Activated CD4-positive, CD25-positive, alpha-beta regulatory T cell (primary cell): Measurements from ENCODE around the gene MYL9.
"Not testable (repeated sequence)": the region's sequence is repeated elsewhere in the genome, so short reads cannot be mapped to it uniquely, and the experiment has no call there.

Experiments
- DNase-seq, 4 experiments: peaks; one replicate each; lab custom pipeline; 2025; lab: John Stamatoyannopoulos, UW

The MYL9 gene

DNA sequence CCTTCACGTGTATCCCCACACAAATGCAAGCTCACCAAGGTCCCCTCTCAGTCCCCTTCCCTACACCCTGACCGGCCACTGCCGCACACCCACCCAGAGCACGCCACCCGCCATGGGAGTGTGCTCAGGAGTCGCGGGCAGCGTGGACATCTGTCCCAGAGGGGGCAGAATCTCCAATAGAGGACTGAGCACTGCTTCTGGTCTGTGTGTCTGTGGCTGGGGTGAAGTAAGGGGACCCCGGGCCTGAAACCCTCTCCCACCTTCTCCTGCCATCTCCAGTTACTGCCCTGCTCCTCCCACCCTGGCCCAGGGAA is 8.3 kb downstream of the MYL9 start:
- DNase-seq: no peak

DNA sequence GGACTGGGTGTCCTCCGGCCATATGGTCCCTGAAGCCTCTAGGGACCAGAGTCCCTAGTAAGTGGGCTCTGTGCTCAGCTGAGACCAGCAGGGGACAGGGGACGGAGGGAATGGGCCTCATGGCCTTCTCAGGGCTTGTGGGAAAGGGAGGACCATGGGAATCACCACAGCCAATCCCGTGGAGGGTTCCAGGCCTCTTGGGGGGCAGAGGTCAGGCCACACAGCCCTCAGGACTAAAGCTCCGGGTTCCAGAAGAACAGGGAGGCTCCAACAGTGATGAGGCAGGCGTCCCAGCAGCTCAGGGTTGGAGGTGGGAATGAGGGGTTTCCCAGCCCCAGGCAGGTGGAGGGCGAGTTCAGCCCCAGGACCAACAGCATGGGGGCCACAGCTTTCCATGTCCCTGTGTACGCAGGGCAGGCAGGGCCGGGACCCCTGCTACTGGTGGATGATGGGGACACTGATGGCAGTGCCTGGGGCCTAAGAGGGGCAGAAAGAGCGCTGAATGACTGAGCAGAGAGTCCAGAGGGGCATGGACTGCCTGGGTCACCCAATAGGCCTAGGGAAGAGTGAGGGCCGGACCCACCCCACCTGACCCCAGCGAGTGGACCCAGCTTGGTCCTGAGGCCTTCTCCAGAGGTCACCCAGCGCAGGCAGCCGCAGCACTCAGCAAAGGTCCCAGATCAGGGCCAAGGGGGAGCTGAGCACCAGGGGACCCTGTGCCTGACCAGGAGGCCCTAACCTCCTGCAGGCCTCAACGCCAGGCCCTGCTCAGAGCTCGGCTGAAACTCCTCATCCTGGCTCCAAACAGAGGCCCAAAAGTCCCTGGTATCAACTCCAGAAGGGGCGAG is 8.8 kb downstream of the MYL9 start:
- DNase-seq: no peak

DNA sequence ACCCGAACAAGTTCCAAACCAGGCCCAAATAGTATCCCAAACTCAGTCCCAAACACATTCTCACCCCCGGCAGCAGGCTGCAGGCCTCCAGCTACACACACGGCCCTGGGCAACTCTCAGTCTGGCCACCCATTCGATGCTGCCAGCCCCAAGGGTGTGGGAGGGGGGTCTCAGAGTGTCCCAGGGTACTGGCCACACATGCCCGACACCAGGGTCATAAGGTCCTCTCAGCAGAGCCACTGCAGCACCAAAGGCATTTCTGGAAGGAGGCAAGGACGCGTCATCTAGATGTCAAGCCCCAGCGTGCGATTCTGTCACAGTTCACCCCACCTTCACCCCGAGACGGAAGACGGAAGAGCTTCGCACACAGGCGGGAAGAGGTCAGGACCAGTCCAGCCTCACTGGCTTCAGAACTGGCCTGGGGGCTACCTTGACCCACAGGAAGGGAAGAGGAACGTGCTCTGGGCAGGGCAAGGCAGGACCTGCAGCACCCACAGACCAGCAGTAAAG is 9.5 kb downstream of the MYL9 start:
- no peak for DNase-seq

DNA sequence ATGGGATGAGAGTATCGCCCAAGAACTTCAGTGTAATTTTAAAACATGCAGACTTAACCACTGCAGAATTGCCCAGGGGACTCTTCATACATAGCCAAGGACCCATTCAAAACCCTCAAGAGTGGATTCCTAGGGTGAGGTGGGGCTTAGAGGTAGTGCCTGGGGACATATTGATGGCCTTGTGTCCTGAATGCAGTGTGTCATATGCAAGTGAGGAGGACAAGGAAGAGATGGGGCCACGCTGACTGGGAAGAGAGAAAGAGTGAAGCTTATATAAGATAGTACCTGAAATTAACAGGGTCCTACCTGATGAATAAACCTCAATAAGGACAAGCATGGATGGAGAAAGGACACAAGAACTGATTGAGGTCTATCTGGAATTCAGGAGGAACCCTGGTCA is 13.9 kb downstream of the MYL9 start:
- no peak for DNase-seq

DNA sequence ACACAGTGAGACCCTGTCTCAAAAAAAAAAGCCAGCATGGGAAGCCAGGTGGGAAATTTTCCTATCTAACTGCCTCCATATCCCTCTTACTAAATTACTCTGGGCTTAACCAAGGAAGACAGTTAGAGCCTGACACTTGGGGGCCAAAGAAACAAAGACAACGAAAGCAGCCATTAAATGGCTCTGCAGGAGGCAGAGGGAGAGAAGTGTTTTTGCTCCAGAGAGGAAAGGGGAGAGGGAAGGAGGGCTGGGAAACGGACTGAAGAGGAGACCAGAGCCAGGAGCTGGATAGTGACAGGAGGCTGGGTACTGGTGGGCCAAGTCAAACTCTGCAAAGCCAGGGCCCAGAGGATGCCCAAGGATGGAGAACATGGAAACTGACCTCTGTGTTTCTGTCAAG is 21.4 kb downstream of the MYL9 start:
- no peak for DNase-seq

DNA sequence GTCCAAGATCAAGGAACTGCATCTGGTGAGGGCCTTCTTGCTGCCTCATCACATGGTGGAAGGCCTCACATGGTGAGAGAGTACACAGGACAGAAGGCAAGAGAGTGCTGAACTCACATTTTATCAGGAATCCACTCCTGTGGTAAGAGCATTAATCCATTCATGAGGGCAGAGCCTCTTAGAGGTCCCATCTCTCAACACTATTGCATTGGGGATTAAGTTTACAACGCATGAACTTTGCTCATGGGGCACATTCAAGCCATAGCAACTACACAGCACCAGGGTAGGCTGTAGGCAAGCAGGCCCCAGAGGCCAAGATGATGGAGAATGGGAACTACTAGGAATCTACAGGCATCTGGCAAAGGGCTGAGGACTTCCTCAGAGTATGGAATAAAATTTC is 22.1 kb downstream of the MYL9 start:
- DNase-seq: no peak

DNA sequence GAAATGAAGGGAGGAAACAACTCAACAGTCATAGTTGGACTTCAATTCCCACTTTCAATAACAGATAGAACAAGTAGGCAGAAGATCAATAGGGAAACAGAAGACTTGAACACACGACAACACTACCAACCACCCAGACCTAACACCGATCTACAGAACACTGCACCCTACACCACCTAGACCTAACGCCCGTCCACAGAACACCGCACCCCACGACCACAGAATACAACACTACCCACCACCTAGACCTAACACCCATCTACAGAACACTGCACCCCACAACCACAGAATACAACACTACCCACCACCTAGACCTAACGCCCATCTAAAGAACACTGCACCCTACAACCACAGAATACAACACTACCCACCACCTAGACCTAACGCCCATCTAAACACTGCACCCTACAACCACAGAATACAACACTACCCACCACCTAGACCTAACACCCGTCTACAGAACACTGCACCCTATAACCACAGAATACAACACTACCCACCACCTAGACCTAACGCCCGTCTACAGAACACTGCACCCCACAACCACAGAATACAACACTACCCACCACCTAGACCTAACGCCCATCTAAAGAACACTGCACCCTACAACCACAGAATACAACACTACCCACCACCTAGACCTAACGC is 22.9 kb downstream of the MYL9 start:
- DNase-seq: not testable (repeated sequence)

DNA sequence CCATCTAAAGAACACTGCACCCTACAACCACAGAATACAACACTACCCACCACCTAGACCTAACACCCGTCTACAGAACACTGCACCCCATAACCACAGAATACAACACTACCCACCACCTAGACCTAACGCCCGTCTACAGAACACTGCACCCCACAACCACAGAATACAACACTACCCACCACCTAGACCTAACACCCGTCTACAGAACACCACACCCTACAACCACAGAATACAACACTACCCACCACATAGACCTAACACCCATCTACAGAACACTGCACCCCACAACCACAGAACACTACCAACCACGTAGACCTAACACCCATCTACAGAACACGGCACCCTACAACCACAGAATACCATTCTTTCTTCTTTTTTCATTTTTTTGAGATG is 23.4 kb downstream of the MYL9 start:
- not testable (repeated sequence) for DNase-seq

DNA sequence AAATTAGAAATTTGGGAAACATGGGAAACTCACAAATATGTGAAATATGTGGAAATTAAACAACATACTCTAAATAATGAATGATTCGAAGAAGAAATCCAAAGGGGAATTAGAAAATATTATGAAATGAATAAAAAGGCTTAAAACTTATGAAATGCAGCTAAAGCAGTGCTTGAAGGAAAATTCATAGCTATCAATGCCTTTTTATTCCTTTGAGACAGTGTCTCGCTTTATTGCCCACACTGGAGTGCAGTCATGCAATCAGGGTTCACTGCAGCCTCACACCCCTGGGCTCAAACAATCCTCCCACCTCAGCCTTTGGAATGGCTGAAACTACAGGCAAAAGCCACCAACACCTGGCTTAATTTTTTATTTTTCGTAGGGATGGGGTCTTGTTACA is 24.2 kb downstream of the MYL9 start:
- no peak for DNase-seq

DNA sequence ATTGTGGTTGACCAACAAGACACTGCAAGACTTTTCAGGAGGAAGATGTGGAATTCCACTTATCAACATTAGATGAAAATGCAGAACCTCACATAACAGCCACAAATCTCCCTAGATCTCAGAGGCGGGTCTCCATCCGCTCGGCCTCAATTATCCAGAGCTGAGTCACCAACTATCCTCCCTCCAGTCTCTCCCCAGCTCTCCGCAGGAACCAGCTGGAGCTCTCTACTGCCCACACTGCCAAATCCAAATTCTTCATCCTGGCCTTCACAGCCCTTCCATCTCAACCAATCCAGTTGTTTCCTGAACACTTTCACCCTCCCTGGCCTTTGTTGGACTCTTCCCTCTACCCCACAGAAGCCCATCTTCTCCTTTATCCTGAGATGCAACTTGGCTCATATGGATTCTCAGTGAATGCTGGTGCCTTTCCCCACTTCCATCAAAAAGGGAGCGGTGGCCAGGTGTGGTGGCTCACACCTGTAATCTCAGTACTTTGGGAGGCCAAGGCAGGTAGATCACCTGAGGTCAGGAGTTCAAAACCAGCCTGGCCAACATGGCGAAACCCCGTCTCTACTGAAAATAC is 28.6 kb downstream of the MYL9 start:
- DNase-seq: no peak

DNA sequence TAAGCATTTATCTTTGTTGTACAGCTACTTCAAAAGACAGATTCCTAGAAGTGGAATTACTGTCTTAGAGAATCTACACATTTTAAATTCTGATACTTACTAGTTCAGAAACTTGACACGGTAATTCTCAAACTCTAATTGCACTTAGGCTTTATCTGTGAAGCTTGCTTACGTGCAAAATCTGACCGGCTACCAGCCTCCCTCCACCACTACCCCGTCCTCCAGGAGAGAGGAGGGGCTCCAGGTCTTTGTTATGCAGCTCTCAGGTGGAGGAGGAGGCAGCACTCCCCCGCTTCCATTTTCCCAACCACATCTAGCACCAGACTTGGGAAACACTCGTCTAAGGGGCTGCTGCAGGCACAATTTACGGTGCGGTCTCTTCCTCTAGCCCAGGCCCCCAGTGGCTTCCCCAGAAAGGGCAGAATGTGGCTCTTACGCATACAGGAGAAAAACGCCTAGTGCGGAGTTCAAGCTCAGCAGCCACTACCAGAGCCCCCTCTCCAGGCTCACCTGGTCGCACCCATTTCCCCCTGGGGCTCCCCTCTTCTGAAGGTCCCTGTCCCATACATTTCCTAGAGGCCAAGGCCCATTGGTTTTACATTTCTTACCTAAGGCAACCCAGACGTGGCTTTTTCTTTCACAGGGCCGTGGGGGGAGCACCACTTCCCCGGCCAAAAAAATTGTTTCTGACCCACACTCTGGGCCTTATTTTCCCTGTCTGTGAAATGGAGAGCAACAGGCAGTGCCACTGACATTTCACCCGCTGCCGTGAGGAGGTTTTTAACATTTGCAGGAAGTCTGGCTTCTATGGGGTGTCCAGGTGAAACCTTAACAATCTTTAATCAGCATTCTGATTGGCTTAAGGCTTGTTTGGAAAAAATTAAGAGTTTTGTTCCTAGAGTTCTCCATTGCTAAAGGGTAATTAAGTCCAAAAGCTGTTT is 30.5 kb downstream of the MYL9 start:
- no peak for DNase-seq

DNA sequence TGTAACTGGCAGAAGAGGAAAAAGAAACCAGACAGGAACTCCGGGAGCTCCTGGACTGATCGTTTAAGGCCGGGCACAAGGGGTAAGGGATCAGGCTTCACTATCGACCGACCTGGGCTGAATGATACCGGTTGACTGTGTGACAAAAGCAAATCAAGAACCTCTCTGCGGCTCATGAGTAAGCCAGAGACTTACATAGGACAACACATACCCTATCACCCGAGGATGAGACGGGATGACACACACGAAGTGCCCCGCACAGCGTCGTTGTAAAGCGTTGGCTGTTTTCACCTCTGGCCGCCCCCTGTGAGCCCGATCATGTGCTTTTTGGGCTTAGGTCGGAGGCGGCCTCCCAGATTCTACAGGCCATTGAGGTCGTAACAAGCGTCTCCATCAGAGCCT is 31.4 kb downstream of the MYL9 start:
- peak; percentile 18 to 68 (median 46) for DNase-seq

DNA sequence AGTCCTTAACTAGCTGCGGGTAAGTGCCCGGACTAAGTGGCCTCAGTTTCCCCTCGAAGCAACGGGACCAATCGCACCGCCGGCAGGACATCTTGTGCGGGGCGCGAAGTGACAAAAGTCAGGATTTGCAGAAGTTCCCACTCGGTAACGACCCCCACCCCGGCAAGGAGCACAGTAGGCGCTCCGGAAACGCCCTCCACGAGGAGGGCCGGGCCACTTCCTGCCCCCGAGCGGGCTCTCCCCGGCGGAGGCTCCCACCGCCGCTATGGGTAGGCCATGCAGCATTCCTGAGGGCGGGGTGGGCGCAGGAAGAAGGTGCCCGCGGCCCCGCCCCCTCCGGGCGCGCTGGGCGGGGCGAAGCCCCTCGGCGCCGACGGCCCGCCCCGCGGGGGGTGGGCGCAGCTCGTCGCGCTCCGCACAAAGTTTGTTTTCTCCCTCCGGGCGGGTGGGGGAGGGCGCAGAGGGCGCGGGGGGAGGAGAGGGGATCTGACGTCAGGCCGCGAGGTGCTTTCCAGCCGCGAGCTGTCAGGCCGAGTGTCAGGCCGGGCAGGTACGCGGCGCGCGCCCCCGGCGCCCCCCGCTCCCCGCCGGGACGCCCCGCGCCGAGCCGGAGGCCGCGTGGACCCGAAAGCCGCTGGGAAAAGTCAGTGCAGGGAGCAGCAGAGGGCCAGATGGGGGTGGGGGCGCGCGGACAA is 31.9 kb downstream of the MYL9 start, which contains the start of gene TGIF2:
TSS of gene TGIF2 (plus strand) at position 495 of the 695 bp plus-strand sequence. CDS start 5,178 bp downstream, outside the sequence.
- peak; percentile 73 to 84 (median 80) for DNase-seq

DNA sequence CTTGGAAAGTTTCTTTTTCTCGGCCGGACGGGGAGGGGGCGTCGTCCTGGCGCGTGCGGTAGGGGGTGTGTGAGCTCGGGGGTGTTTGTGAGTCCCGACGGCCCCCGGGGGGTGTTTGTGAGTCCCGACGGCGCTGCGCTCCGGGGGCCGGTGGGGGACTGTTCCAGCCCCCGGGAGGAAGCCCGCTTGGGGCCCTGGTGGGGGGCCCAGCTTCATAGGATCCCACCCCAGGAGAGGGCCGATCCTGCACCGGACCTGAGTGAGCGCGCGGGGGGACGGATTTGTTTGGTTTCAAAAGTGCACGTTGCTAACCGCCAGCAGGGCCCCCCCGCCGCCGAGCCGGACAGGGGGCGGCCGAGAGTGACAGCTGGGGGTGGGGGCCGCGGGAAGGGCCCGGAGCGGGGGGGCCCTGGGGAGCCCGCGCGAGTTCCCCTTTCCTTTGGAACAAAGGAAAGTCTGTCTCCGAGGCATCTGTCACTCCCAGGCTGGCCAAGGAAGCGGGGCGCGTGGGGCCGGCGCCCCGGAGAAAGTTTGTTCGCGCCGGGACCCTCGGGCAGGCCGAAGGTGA is 32.6 kb downstream of the MYL9 start:
- peak in 1 of 4 experiments; percentile 45 for DNase-seq

DNA sequence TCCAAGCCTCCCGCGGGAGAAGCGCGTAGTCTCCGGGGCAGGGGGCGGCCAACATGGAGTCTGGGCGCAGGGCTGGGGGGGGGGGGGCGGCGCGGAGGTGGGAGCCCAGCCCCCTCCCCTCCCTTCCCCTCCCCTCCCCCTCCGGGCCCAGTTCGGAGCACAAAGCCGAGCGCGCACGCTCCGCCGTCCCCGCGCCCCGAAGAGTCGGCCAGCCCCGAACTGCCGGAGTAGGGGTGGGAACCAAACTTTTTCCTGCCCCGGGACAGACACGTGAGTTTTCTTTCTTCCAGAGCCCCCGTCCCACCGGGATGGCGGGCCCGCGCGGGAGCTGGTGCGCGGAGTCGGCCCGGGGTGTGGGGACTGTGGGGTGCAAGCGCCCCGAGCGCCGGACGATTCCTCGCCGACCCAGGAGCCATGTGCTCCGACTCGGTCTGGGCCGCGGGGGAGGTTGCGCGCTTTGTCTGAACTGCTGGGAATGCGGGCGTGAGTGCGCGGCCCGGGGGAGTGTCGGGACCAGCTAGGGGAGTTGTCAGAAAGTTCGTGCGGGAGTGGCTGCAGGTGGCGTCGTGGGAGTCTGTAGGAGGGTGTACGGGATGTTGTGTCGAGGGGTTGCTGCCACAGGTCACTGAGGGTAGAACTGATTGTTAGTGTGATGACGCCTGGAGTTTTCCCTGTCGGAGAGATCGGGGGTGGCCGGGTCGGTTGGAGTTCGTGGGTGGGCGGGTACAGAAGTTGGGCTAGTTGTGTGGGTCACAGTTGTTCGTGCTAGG is 33.2 kb downstream of the MYL9 start:
- peak in 3 of 4 experiments; percentile 12 to 35 (median 30) for DNase-seq

DNA sequence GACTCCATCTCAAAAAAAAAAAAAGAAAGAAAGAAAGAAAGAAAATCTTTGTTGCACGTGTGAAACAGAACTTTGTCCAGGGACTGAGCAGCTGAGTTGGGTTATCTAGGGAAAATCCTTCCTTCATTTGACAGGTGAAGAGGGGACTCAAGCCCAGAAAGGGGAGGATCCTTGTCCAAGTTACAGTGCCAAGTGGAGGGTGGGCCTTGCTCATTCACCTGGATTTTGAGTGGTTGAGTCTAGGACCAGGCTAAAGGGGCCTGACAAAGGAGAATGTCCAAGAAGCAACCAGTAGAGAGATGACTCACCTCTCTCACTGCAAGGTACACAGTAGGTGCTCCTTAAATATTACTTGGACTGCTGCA is 34.7 kb downstream of the MYL9 start:
- no peak for DNase-seq

DNA sequence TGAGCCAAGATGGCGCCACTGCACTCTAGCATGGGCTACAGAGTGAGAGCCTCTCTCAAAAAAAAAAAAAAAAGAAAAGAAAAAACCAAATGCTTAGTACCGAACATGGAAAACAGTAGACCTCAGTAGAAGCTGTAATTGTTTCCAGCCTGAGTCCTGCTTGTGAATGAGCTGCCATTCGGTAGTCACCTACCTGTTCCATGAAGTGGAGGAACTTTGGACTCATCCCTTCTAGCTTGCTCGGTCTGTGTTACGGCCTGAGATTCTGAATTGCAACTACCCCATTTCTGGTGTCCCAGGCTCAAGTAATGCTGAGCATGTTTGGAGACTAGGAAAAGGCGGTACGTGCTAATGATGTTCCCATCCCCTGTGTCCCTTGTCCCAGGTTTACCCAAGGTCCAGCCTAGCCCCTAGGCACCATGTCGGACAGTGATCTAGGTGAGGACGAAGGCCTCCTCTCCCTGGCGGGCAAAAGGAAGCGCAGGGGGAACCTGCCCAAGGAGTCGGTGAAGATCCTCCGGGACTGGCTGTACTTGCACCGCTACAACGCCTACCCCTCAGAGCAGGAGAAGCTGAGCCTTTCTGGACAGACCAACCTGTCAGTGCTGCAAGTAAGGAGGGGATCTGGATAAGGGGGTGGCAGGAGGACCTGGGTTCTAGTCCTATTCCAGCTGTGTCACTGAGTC is 37.2 kb downstream of the MYL9 start:
- no peak for DNase-seq

DNA sequence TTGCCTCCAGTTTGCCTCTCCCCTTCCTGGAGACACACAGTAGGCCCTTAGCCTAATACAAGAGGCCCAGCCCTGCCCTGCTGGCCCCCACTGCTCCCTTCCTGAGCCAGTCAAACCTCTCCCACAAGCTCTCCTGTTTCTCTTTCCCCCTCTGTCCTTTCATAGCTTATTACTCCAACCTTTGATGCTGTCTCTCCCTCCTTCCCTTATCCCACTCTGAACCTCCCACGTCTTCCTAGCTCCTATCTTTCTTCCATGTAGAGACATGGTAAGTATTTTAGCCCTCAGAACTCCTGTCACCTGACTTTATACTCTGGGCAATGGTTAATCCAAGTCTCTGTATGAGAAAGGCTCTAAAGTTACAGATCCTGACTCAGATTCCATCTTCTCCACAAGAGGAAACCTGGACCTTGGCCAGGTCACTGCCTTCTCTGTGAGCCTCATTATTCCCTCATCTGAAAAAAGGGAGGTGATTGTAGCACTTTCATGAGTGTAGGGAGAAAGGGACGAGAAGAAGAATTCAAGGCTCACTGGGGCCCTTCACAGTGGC is 38.8 kb downstream of the MYL9 start:
- no peak for DNase-seq

DNA sequence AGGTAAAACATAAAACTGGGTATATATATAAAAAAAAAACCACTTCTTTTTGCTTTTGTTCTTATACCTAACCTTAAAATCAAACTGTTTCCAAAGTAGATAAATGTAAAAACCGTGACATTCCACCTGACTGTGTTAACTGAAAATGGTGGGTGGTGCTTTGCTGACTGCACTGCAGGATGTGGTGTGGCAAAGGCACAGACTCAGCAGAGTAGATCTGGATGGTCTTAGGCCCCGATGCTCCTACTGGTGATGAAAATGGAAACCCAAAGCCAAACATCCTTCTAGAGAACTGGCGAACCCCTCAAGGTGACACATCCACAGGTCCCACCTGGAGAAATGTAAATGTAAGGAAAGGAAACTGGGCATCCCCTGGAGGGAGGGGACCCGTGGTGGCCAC is 41.0 kb downstream of the MYL9 start:
- peak in 1 of 4 experiments; percentile 13 for DNase-seq
